HT1080 (cell line): ENCODE measurements around the gene HTT-AS. TPM values are rescaled to one million over a fixed set of nuclear protein-coding genes. Genes with fewer than 3 reads are reported as not detected.

Experiments used
- DNase-seq: peaks from one replicate; pipeline ENCODE4 v3.0.0-alpha.2; 2015; ENCODE audit warnings: low read depth
- total RNA-seq: library from RNA; depleted of rRNA; stranded (reverse); fragments of >200 nt; shearing (Covaris generic); gene quantifications from 2 replicates; pipeline ENCODE4 v1.2.3, GENCODE V29; 2014

Gene HTT-AS
- total RNA-seq, 1 experiment from 2014 or later: not detected

GRCh38 chr4:3087115-3087797 lies 12.9 kb upstream of the HTT-AS start:
- DNase-seq: no peak

GRCh38 chr4:3085948-3086670 lies 11.8 kb upstream of the HTT-AS start:
- no peak for DNase-seq

- DNase-seq: no peak
Measured at GRCh38 chr4:3083732-3084131, 9.4 kb upstream of the HTT-AS start.

GRCh38 chr4:3082925-3083515 lies 8.7 kb upstream of the HTT-AS start:
- no peak for DNase-seq

- no peak for DNase-seq
Measured at GRCh38 chr4:3079694-3080123, 5.4 kb upstream of the HTT-AS start.

GRCh38 chr4:3077796-3078195 lies 3.5 kb upstream of the HTT-AS start:
- DNase-seq: no peak

- DNase-seq: no peak
Measured at GRCh38 chr4:3075652-3075981, 1.3 kb upstream of the HTT-AS start.

- DNase-seq: peak; percentile 62
Measured at GRCh38 chr4:3074846-3075651, 711 bp upstream of the HTT-AS start.

GRCh38 chr4:3073158-3074077 lies 920 bp downstream of the HTT-AS start:
- peak; percentile 27 for DNase-seq

- DNase-seq: no peak
Measured at GRCh38 chr4:3071811-3072210, 2.5 kb downstream of the HTT-AS start.

- DNase-seq: peak; percentile 65
Measured at GRCh38 chr4:3070709-3071500, 3.4 kb downstream of the HTT-AS start.

- DNase-seq: no peak
Measured at GRCh38 chr4:3069661-3070199, 4.6 kb downstream of the HTT-AS start.

GRCh38 chr4:3067473-3068001 lies 6.8 kb downstream of the HTT-AS start:
- no peak for DNase-seq

GRCh38 chr4:3066836-3067400 lies 7.4 kb downstream of the HTT-AS start:
- no peak for DNase-seq

- no peak for DNase-seq
Measured at GRCh38 chr4:3065551-3065950, 8.8 kb downstream of the HTT-AS start.

GRCh38 chr4:3062471-3062870 lies 11.9 kb downstream of the HTT-AS start:
- peak; percentile 55 for DNase-seq

- DNase-seq: no peak
Measured at GRCh38 chr4:3060946-3061345, 13.4 kb downstream of the HTT-AS start.

GRCh38 chr4:3059943-3060342 lies 14.4 kb downstream of the HTT-AS start:
- DNase-seq: no peak

GRCh38 chr4:3054169-3054759 lies 20.1 kb downstream of the HTT-AS start:
- DNase-seq: no peak
